ENCODE data around the gene NTRK2.

DNA sequence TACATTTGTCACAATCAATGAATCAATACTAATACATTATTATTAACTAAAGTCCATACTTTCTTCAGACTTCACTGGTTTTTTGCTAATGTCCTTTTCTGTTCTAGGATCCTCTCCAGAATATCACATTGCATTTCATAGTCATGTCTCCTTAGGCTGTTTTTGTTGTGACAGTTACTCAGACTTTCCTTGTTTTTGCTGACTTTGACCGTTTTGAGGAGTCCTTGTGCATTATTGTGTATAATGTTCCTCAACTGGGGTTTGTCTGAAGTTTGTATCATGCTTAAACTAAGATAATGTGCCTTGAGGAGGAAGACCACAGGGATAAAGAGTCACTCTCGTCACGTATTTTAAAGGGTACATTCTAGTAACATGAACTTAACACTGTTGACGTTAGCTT lies 376.9 kb downstream of the NTRK2 start:
- TF ChIP-seq, protein P1, sequence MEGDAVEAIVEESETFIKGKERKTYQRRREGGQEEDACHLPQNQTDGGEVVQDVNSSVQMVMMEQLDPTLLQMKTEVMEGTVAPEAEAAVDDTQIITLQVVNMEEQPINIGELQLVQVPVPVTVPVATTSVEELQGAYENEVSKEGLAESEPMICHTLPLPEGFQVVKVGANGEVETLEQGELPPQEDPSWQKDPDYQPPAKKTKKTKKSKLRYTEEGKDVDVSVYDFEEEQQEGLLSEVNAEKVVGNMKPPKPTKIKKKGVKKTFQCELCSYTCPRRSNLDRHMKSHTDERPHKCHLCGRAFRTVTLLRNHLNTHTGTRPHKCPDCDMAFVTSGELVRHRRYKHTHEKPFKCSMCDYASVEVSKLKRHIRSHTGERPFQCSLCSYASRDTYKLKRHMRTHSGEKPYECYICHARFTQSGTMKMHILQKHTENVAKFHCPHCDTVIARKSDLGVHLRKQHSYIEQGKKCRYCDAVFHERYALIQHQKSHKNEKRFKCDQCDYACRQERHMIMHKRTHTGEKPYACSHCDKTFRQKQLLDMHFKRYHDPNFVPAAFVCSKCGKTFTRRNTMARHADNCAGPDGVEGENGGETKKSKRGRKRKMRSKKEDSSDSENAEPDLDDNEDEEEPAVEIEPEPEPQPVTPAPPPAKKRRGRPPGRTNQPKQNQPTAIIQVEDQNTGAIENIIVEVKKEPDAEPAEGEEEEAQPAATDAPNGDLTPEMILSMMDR (IDR thresholded peaks at IDR 0.05), result no peak
- no peak for TF ChIP-seq EZH2 (IDR thresholded peaks at IDR 0.05)

Measured in neural progenitor cell (in vitro differentiated cells).